ENCODE results near the gene TRRAP. TPM values are rescaled to one million over a fixed set of nuclear protein-coding genes. Genes with fewer than 3 reads are reported as not detected.
A peak's percentile ranks its signal among the peaks of the same experiment; 100 is the strongest.

TRRAP gene
- polyA plus RNA-seq, 1 donor from 2014 or later = 10.2 TPM

DNA sequence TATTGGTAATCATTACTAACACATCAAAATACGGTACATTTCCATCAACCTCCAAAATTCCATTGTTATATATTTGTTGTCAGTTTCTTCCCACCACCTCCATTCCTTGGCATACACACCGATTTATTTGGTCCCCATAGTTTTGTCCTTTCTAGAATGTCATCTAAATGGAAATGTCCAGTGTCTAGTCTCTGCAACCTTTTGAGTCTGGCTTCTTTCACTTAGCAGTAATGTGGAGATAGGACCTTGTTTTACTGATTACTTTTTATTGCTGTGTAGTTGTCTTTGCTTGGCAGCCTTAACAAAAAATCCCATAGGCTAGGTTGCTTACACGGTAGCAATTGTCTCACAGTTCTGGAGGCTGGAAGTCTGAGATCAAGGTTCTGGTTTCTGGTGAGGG is 22.5 kb downstream of the TRRAP start:
- no peak overlapping the region for H3K27ac Mint-ChIP-seq
- H3K4me1 Mint-ChIP-seq = peaks cover 0 to 4% (median 0%) of the 10 kb centered on the region in 3 donors
- peaks cover 14% of the 10 kb centered on the region for H3K36me3 Mint-ChIP-seq
- no peaks in the 10 kb centered on the region for H3K9me3 Mint-ChIP-seq
- no peaks in the 10 kb centered on the region for H3K27me3 Mint-ChIP-seq
- H3K4me3 Mint-ChIP-seq = no peak overlapping the region

DNA sequence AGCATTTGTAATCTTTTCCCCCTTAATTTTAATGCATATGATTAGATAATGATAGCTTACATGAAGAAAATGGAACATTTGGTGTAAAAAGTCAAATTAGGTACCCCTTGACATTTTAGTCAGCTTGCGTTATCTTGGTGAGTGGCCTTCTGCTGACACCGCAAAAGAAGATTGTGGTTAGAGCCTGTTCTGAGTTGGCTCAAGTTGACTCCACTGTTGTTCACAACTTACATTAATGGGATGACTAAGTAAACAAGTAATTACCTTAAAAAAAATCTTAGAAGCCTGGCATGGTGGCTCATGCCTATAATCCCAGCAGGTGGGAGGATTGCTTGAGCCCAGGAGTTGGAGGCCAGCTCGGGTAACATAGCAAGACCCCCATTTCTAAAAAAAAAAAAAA is 24.2 kb downstream of the TRRAP start:
- Mint-ChIP-seq H3K36me3 (peaks cover 13% of the 10 kb centered on the region), H3K4me1 (peaks cover 0 to 4% (median 0%) of the 10 kb centered on the region in 3 donors), H3K9me3 (no peaks in the 10 kb centered on the region), H3K4me3 (no peak overlapping the region), H3K27ac (no peak overlapping the region), H3K27me3 (no peaks in the 10 kb centered on the region)

DNA sequence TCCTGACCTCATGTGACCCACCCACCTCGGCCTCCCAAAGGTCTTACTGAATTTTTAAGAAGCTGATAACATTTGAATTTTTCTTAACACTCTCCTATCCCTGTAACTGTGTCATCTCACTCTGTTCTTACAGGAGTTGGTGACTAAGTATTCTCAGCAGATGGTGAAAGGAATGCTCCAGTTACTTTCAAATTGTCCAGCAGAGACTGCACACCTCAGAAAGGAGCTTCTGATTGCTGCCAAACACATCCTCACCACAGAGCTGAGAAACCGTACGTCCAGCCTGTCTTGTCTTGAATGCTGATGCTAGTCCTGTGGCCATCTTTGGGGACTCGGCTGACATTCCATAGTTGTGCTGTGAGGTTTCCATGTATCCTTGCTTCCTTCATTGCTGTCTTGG is 24.9 kb downstream of the TRRAP start:
- Mint-ChIP-seq H3K4me1 (peaks cover 0 to 4% (median 0%) of the 10 kb centered on the region in 3 donors), H3K27me3 (no peaks in the 10 kb centered on the region), H3K27ac (no peak overlapping the region), H3K4me3 (no peak overlapping the region), H3K9me3 (no peaks in the 10 kb centered on the region), H3K36me3 (peaks cover 12% of the 10 kb centered on the region)

DNA sequence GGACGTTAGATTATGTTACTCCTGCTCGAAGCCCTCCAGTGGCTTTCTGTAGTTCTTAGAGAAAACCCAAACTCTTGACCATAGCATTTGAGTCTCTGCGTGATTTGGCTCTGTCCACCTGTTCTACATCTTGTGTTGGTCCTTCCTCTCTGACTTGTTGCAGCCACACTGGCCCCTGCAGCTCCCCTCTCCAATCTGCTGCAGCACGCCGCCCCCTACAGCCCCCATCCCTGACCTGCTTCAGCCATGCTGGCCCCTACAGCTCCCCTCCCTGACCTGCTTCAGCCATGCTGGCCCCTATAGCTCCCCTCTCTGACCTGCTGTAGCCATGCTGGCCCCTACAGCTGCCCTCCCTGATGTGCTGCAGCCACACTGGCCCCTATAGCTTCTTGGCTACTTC is 29.2 kb downstream of the TRRAP start:
- Mint-ChIP-seq H3K9me3 (no peaks in the 10 kb centered on the region), H3K27ac (no peak overlapping the region), H3K4me3 (no peak overlapping the region), H3K27me3 (no peaks in the 10 kb centered on the region), H3K4me1 (peaks cover 0 to 3% (median 0%) of the 10 kb centered on the region in 3 donors), H3K36me3 (peaks cover 5% of the 10 kb centered on the region)

DNA sequence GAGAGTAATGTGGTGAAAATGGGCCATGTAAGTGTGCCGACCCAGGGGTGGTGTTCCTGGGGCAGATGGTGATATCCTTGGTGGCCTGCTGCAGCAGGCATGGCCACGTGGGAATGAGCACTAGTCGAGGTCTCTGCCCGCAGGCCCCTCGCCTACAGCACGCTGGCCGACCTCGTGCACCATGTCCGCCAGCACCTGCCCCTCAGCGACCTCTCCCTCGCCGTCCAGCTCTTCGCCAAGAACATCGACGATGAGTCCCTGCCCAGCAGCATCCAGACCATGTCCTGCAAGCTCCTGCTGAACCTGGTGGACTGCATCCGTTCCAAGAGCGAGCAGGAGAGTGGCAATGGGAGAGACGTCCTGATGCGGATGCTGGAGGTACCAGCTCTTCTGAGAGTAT is 30.3 kb downstream of the TRRAP start:
- H3K27me3 Mint-ChIP-seq = no peaks in the 10 kb centered on the region
- H3K9me3 Mint-ChIP-seq = no peaks in the 10 kb centered on the region
- peaks cover 0 to under 1% (median 0%) of the 10 kb centered on the region in 3 donors for H3K4me1 Mint-ChIP-seq
- H3K36me3 Mint-ChIP-seq = peaks cover 5% of the 10 kb centered on the region
- H3K4me3 Mint-ChIP-seq = no peak overlapping the region
- H3K27ac Mint-ChIP-seq = no peak overlapping the region

DNA sequence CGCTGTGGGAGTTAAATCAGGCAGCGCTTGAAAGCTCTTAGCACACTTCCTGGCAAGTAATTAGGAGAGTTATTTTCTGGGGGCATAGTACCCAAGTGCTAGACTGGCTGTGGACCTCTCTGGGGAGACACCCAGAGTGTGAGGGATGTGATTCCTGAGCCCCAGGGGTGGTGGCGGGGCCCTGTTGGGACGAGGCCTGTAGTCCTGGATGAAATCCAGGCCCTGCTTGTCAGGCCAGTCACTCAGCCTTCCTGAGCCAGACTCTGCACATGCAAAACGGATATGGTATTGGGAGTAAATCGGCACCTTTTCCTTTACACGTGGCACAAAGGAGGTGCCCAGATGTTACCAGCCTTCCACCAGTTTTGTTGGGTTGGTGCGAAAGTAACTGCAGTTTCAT is 31.2 kb downstream of the TRRAP start:
- Mint-ChIP-seq H3K27ac (no peak overlapping the region), H3K36me3 (peaks cover 5% of the 10 kb centered on the region), H3K4me3 (no peak overlapping the region), H3K27me3 (no peaks in the 10 kb centered on the region), H3K4me1 (no peaks in the 10 kb centered on the region), H3K9me3 (no peaks in the 10 kb centered on the region)

DNA sequence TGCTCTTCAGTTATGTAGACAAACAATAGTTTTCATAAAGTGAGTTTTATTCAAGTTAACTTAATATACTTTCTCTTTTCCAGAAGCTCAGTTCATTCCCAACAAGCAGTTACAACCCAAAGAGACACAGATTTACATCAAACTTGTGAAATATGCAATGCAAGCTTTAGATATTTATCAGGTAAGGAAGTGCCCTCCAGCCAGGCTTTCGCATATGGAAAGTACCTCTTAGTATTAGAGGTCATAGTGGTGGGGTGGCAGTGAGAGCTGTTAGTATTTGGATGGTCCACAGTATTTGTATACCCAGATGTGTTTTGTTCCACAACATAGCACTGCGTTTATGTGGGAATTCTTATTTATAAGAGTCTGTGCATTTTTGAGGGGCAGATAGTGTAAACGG is 32.1 kb downstream of the TRRAP start:
- Mint-ChIP-seq H3K27ac (no peak overlapping the region), H3K4me1 (no peaks in the 10 kb centered on the region), H3K36me3 (no peaks in the 10 kb centered on the region), H3K9me3 (no peaks in the 10 kb centered on the region), H3K27me3 (no peaks in the 10 kb centered on the region), H3K4me3 (no peak overlapping the region)

DNA sequence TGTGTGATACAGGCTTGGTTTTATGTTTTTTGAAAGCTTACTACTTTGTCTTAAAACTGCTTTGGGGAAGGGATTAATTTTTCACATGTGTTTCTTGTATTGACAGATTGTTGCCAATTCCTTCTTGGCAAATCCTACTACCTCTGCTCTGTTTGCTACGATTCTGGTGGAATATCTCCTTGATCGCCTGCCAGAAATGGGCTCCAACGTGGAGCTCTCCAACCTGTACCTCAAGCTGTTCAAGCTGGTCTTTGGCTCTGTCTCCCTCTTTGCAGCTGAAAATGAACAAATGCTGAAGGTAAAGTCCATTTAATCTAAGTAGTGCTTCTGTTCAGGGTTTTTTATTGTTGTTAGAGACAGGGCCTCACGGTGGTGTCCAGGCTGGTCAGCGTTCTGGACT is 33.6 kb downstream of the TRRAP start:
- Mint-ChIP-seq H3K27ac (no peak overlapping the region), H3K9me3 (no peaks in the 10 kb centered on the region), H3K36me3 (no peaks in the 10 kb centered on the region), H3K4me3 (no peak overlapping the region), H3K27me3 (no peaks in the 10 kb centered on the region), H3K4me1 (no peaks in the 10 kb centered on the region)

DNA sequence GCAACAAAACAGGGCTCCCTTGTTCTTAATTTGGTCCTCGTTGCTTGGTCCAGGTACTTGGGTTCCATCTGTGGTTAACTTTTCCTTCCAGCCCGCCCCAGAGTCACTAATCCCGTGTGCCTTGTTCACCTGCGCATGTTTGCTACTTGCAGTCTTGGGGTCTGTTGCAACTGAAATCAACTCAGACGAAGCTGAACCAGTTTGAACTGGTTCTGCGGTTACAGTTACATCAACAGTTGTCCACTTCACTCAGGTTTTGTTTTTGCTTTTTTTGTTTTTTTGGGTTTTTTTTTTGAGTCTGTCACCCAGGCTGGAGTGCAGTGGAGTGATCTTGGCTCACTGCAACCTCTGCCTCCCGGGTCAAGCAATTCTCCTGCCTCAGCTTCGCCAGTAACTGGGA is 34.7 kb downstream of the TRRAP start:
- Mint-ChIP-seq H3K27me3 (no peaks in the 10 kb centered on the region), H3K36me3 (peaks cover 1% of the 10 kb centered on the region), H3K9me3 (no peaks in the 10 kb centered on the region), H3K4me3 (no peak overlapping the region), H3K4me1 (no peaks in the 10 kb centered on the region), H3K27ac (peak overlapping the region in 1 of 3 donors; percentile 80)

DNA sequence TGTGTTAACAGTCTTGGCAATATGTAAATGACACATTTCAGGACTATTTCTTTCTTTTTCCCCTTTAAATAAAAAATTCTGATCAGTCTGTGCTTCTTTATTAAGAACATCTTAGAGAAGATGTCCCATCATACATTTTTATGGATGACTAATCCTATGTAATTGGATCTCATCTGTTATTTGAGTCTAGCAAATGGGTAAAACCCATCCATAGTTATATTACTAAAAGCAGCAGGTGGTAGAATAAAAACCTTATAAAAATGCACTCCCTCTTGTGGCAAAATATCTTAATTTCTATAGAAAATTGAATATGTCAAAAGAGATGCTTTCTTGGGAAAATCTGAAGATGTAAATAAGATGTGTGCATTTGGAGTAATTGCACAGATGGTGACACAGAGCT is 35.3 kb downstream of the TRRAP start:
- Mint-ChIP-seq H3K27me3 (no peaks in the 10 kb centered on the region), H3K4me1 (no peaks in the 10 kb centered on the region), H3K36me3 (peaks cover 4% of the 10 kb centered on the region), H3K27ac (peak overlapping the region in 1 of 3 donors; percentile 80), H3K9me3 (no peaks in the 10 kb centered on the region), H3K4me3 (no peak overlapping the region)

DNA sequence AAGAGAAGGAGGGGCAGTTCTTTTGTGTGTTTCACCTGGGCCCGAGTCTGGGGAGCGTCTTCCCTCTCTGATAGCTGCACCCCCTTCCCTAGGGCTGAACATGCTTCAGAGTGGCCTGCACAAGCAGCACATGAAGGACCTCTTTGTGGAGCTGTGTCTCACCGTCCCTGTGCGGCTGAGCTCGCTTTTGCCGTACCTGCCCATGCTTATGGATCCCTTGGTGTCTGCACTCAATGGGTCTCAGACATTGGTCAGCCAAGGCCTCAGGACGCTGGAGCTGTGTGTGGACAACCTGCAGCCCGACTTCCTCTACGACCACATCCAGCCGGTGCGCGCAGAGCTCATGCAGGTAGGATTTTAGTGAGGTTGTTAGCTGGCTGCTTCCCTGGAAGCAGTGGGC is 39.0 kb downstream of the TRRAP start:
- Mint-ChIP-seq H3K36me3 (peaks cover 4% of the 10 kb centered on the region), H3K9me3 (no peaks in the 10 kb centered on the region), H3K4me1 (no peaks in the 10 kb centered on the region), H3K27me3 (no peaks in the 10 kb centered on the region), H3K4me3 (no peak overlapping the region), H3K27ac (no peak overlapping the region)

DNA sequence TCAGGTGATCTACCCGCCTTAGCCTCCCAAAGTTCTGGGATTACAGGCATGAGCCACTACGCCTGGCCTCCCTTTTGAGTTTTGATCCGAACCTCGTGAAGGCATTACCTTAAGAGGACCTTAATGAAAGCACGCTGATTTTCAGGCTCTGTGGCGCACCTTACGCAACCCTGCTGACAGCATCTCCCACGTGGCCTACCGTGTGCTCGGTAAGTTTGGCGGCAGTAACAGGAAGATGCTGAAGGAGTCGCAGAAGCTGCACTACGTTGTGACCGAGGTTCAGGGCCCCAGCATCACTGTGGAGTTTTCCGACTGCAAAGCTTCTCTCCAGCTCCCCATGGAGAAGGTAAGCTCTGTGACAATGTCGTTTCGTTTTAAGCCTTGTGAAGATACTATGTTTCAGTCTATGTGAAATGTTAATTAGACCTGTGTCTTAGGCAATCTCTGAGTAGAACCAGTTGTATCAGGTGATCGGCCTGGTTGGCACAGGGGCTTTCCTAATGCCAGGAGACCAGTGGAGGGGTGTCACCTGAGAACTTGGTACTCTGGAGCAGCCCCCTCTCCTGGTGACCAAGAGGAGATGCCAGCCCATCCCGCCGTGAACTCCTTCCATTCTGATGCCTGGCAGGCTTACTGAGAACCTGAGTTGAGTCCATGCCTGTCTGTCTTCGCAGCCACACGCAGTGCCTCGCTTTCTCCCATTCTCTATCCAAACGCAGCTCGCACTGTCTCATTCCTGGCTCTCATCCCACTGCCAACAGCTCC is 43.5 kb downstream of the TRRAP start:
- Mint-ChIP-seq H3K27ac (peak overlapping the region in 1 of 3 donors; percentile 29), H3K9me3 (no peaks in the 10 kb centered on the region), H3K4me1 (peaks cover 0 to 2% (median 0%) of the 10 kb centered on the region in 3 donors), H3K4me3 (no peak overlapping the region), H3K36me3 (peaks cover 8% of the 10 kb centered on the region), H3K27me3 (no peaks in the 10 kb centered on the region)

DNA sequence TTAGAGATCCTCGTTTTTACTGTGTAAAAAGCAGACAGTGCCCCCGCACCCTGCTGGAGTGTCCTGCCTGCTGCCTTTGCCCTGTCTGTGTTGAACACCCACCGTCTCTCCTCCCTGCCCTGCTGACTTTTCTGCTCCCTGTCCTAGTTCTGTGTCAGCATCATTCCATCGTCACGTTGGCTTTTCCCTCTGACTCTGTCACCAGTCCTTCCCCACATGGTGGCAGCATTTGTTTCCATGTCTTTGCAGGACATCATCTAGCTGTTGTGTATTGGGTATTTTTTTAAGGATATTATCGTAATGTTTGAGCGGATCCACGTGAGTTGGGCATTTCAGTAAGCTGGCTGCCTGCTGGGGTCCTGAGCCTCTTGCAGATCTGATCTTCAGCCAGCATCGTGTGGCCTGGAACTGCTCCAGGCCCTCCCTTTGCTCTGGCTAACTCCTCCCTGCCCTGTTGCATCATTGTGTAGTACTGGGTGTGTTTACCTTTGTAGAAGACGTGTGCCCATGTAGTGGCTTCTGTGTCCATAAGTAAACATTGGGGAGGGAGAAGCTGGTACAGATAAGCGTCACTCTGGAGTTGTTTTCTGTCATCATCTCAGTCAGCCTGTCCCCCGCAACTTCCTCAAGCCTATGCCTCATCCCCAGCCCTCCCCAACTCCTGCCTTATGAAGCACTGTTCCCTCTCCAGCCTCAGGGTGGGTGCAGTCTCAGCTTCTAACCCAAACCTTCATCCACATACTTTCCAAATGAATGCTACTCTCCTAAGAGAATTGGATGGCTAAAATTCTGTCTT is 44.3 kb downstream of the TRRAP start:
- H3K27ac Mint-ChIP-seq = peak overlapping the region in 1 of 3 donors; percentile 42
- no peak overlapping the region for H3K4me3 Mint-ChIP-seq
- peaks cover 0 to 2% (median 0%) of the 10 kb centered on the region in 3 donors for H3K4me1 Mint-ChIP-seq
- no peaks in the 10 kb centered on the region for H3K9me3 Mint-ChIP-seq
- H3K27me3 Mint-ChIP-seq = no peaks in the 10 kb centered on the region
- peaks cover 10% of the 10 kb centered on the region for H3K36me3 Mint-ChIP-seq

DNA sequence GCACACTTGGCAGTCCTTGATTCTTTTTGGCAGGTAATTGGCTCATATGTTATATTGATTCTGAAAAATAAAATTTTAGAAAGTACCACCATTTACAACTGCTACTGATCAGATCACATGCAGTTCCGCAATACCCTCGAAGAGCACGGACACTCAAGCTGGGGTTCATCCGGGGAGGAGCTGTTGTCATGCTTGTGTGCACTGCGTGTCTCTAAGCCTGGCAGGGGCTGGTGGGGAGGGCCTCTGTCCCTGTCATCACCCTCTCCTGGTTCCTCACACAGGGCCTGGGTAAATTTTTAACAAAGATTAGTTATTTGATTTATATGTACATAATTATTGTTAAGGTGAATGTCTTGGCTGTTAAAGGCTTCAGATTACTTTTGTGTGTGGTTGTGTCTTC is 45.2 kb downstream of the TRRAP start:
- Mint-ChIP-seq H3K4me3 (no peak overlapping the region), H3K36me3 (peaks cover 11% of the 10 kb centered on the region), H3K9me3 (no peaks in the 10 kb centered on the region), H3K27ac (no peak overlapping the region), H3K27me3 (no peaks in the 10 kb centered on the region), H3K4me1 (peaks cover 0 to 2% (median 0%) of the 10 kb centered on the region in 3 donors)

DNA sequence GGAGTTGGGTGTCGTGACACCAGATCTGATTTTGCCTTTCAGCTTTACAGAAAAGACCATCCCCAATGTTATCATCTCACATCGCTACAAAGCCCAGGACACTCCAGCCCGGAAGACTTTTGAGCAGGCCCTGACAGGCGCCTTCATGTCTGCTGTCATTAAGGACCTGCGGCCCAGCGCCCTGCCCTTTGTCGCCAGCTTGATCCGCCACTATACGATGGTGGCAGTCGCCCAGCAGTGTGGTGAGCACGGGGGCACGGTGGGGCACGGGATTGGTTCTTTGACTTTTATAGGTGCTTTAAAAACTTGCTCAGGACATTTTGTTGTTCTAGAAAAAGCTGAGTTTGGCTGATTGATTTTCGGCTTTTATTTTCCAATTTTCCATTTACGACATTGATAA is 48.8 kb downstream of the TRRAP start:
- H3K27ac Mint-ChIP-seq = peak overlapping the region in 1 of 3 donors; percentile 65
- H3K9me3 Mint-ChIP-seq = no peaks in the 10 kb centered on the region
- H3K4me3 Mint-ChIP-seq = no peak overlapping the region
- H3K36me3 Mint-ChIP-seq = peaks cover 18% of the 10 kb centered on the region
- peaks cover 11 to 18% (median 16%) of the 10 kb centered on the region in 3 donors for H3K4me1 Mint-ChIP-seq
- no peaks in the 10 kb centered on the region for H3K27me3 Mint-ChIP-seq

All from IgD-negative memory B cell (primary cell).